ENCODE data around the gene RNF220.
"Not testable (repeated sequence)": the region's sequence is repeated elsewhere in the genome, so short reads cannot be mapped to it uniquely, and the experiment has no call there.

RNF220 gene

DNA sequence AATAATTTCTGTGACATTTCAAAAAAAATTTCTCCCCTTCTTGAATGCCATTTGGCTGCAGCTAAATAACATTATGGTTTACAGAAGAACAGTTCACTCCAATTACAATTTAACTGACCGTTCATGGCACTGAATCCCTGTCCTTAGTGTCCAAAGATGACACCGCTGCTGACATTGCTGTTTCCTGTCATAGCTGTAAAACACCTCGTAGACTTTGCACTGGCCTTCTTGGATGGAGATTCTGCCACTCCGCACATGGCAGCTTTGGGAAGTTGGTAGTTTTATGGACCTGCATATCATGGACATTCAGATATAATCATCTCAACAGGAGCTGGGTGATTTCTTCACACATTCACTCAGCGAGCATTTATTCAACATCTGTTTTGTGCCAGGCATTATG, 274.4 kb downstream of the RNF220 start:
- no peak for DNase-seq (ENCODE audit: low read depth)

DNA sequence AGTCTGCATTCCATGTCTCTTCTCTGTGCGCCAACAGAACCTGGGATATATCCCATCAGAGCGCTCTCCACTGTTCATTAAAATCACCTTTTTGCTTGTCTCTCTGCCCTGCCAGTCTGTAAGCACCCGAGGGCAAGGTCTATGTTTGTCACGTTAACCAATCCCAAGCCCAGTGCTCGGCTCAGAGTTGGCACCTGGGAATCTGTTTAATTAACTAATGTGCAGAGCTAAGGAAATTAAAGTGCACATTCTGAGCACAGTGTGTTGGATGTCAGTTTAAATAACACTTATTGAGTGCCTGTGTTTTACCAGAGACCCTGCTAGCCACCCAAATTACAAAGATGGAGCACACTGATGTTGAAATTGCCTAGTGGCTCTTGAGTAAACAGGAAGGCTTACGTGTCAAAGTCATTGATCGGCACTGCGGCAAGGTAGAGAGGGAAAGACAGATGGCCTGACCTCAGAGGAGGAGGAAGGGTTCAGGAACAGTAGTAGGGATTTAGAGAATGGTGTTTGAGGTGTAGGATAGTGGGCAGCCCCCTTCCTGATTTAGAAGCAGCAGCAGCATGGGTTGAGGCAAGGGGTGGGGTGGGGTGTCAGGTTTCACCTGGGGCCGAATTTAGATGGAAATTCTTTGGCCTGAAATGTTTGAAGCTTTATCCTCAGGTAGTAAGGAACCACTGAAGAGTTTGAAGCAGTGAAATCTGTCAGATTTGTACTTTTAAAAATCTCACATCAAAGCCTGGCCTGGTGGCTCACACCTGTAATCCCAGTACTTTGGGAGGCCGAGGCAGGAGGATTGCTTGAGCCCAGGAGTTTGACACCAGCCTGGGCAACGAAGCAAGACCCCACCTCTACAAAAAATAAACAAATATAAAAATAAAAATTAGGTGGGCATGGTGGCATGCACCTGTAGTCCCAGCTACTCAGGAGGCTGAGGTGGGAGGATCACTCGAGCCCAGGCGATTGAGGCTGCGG, 277.1 kb downstream of the RNF220 start:
- no peak for DNase-seq (ENCODE audit: low read depth)

DNA sequence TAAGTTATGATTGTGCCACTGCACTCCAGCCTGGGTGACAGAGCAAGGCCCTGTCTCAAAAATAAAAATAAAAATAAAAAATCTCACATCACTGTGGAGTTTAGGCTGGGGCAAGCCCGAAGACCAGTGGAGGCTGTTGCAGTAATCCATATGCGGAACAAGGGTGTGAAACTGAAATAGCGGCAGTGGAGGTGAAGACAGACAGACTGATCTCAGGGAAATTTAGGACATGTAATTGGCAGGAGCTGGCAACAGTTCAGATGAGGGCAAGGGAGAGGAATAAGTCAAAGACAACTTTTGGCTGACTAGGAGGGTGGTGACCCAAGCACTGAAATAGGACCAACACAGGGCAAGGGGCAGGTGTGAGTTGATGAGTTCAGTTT, 277.8 kb downstream of the RNF220 start:
- no peak for DNase-seq (ENCODE audit: low read depth)

DNA sequence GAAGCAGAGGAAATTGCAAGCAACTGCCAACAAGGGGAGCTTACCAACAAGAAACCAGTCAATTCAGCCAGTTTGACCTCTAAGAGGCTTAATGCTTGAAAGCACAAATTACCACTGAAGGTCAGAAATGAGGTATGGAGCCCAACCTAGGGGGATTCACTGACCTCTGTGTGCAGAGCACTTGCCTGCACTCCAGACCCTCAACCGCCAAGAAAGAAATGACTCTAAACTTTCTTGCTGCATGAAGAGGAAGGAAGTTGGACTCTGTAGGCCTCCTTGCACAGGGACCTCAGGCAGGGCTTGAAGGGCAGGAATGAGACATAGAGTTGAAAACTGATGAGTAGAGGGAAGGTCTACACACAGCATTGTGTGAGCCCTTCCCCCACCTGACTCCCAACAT, 279.5 kb downstream of the RNF220 start:
- DNase-seq (ENCODE audit: low read depth): no peak

GRCh38 chr1:44685218-44685617, 280.2 kb downstream of the RNF220 start:
- DNase-seq (ENCODE audit: low read depth): no peak

DNA sequence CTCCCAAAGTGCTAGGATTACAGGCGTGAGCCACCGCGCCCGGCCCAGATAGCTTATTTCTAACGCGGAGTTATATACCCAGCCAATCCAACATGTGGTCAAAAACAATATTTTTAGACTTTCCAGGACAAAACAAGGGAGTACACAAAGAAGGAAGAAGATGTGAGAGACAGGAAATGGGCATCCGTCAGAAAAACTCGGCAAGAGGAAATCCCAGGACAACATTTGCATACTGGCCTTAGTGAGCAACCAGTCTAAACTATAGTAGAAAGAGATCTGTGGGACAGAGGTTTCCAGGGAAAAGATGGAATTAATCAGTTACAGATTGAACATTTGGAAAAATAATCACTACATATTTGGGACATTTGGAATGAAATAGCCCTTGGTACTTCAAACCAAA, 280.8 kb downstream of the RNF220 start:
- no peak for DNase-seq (ENCODE audit: low read depth)

DNA sequence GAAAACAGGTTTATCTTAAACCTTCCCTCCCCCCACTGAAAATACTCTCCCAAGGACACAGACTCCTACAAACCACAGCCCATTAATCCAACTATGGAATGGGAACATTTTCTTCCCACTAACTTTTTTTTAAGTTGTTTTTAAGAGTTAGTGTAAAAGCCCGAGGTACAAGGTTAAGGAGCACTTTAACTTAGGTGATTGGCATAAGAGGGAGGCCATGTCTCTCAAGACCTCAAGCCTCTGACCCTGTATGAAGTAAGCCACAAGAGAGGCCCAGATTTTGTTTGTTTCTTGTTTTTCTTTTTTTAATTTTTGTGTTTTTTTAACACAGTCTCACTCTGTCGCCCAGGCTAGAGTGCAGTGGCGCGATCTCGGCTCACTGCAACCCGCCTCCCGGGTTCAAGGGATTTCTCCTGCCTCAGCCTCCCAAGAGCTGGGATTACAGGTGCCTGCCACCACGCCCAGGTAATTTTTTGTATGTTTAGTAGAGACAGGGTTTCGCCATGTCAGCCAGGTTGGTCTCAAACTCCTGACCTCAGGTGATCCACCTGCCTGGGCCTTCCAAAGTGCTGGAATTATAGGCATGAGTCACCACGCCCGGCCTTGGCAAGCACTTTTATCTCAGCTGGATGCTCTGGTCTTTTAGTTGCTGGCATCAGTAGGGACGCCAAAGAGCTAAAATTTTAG, 283.8 kb downstream of the RNF220 start:
- DNase-seq (ENCODE audit: low read depth): no peak

DNA sequence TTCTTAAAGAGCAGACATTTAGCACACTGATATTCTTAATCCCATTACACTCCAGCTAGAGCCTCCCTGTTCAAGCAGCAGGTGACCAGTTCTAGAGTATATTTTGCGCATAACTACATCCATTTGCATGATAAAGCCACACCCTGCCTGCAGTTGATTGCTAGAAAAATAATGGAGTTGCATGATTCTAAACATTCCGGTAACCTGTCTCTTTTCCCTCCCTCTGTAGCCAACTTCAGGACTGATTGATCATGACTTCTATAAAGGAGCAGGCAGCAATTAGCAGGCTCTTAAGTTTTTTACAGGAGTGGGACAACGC, 284.4 kb downstream of the RNF220 start:
- DNase-seq (ENCODE audit: low read depth): no peak

DNA sequence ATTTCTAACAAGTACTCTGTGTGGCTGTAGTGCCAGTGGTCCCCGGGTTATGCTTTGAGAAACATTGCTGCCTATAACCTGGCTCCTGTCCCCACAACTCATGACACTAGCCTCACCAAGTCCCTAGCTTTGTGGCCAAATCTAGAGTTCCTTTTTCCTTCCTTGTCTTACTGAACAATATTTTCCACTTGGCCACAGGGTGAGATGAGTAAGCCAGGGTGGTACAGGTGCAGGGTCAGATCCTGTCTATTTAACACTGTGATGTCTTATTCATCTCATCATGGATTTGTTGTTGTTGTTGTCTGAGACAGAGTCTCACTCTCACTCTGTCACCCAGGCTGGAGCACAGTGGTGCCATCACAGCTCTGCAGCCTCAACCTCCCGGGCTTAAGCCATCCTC, 288.1 kb downstream of the RNF220 start:
- no peak for DNase-seq (ENCODE audit: low read depth)

DNA sequence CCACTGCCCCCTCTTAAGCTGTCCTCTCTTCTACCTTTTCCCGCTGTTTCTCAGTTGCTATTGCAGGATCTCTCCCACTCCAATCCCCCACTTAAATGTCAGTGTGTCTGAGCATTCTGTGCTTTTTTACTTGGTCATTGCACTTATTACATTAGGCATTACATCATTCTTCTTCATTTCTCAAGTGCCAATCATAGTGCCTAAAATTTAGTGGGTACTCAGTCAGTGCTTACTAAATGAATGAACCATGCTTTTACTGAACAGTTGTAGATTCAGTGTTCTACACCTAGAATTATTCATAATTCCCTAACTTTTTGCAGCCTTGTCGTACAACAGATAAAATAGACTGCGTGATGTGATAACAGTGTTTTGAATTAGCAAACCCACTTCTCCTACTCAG, 288.8 kb downstream of the RNF220 start:
- no peak for DNase-seq (ENCODE audit: low read depth)

GRCh38 chr1:44694863-44695478, 289.9 kb downstream of the RNF220 start:
- no peak for DNase-seq (ENCODE audit: low read depth)

DNA sequence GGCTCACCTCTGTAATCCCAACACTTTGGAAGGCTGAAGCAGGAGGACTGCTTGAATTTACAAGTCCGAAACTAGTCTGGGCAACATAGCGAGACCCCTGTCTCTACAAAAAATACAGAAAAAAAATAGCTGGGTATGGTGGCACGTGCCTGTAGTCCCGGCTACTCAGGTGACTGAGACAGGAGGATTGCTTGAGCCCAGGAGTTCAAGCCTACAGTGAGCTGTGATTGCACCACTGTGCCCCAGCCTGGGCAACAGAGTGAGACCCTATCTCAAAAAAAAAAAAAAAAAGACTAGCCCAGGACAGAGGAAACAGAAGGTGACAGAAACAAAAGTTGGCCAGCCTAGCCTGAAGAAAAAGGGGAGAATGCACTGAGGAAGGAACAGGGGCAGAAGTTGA, 290.6 kb downstream of the RNF220 start:
- DNase-seq (ENCODE audit: low read depth): no peak

DNA sequence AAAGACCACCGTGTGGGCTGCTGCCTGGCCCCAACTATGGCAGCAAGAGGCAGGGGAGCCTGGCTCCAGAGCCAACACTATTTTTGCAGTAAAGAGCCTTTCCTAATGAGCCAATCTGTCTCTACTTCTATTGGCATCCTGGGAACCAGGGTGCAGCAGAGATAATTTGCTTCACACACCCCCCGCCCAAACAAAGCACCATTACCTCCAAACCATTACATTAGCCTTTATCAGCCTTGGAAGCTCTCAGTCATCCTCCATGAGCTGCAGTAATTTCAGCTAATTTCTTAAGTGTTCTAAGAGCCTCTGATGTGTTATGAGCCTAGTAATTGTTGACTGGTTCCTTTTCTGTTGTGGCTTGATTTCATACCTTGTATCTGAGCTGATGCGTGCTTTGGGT, 291.0 kb downstream of the RNF220 start:
- DNase-seq (ENCODE audit: low read depth): no peak

DNA sequence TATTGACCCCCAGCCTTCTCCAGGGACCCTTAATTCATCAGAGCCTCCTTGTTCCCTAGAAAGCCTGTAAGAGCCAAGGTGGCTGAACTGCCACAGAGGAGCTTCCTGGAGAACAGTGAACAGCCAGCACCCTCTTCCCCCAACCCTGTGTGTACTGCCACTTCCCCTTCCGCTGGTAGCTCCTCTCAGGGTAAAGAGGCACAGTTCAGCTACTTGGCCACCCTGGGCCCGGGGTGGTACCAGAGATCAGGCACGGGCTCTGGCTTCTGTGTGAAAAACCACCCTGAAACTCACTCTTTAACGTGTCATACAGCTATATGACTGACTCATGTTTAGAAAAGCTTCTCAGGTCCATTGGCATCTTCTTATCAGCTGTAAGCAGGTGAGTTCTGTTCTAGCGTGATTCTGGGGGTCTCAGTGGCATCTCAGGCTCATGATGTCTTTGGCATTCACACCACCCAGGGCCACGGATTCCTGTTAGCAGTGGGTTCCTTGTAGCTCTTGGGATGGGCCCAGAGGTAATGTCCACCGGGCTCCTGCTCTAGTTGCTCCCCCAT, 291.8 kb downstream of the RNF220 start:
- DNase-seq (ENCODE audit: low read depth): no peak

- DNase-seq (ENCODE audit: low read depth): no peak
Observed at GRCh38 chr1:44698138-44698537, 293.1 kb downstream of the RNF220 start.

GRCh38 chr1:44699375-44699774, 294.3 kb downstream of the RNF220 start:
- DNase-seq (ENCODE audit: low read depth): not testable (repeated sequence)

DNA sequence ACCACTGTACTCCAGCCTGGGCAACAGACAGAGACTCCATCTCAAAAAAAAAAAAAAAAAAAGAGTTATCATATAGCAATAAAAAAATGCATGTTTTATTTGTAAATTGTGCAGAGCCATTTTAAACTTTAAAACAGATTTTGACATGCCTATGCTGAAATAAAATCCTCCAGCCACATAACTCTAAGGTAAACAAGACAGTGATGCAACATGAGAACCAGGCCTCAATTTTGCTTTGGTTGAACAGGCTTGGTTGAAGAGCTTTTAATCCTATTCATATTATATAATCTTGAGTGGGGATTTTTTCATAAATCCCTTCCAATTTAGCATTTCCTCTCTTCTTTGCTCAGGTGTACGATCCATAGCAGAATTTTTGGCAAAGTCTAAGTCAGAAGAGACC, 295.5 kb downstream of the RNF220 start:
- no peak for DNase-seq (ENCODE audit: low read depth)

DNA sequence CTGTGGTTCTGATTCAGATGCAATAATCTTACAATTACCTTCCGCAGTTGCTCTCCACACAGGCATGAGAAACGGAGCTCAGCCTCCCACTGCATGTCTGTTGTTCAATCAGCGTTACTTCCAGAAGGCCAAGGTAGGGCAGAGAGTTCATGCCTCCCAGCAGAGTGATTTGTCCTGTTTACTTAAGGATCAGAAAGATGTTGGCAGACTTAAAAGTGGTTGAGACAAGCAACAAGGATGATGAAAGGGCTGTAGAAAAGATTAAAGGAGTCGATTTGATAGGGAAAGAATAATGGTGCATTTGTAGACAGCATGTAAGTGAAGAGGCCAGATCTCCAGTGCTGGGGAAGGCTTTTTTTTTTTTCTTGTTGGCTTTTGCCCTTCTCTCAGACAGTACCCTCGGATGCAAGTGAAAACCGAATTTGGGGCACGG, 296.1 kb downstream of the RNF220 start:
- DNase-seq (ENCODE audit: low read depth): no peak
